ENCODE data around the gene AWAT2.
"Not testable (repeated sequence)": the region's sequence is repeated elsewhere in the genome, so short reads cannot be mapped to it uniquely, and the experiment has no call there.

AWAT2 gene

GRCh38 chrX:70041993-70042392, 7.7 kb downstream of the AWAT2 start:
- no peak for DNase-seq (ENCODE audit: low spot score)

- no peak for DNase-seq (ENCODE audit: low spot score)
Observed at GRCh38 chrX:70039758-70040157, 10.0 kb downstream of the AWAT2 start.

DNA sequence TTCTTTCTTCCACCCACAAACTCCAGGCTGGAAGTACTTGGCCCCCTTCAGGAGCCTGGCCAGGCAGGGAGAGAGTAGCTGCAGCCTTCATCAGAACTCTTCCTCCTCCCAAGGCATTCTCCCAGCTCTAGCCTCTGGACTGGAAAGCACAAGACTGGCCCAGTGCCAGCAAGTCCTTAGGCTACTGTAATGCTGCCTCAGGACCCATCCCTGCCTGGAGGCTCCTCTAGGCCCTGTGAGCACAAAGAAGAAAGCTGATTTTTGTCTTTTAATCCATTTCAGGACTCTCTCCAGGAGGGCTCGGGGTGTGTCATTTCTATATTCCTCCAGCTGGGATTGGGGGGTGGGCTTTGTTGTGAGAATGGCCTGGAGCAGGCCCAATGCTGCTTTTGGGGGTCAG, 10.8 kb downstream of the AWAT2 start:
- DNase-seq (ENCODE audit: low spot score), result no peak

GRCh38 chrX:70038515-70038914, 11.2 kb downstream of the AWAT2 start:
- DNase-seq (ENCODE audit: low spot score), result no peak

- DNase-seq (ENCODE audit: low spot score), result no peak
Observed at GRCh38 chrX:70034646-70035045, 15.1 kb downstream of the AWAT2 start.

DNA sequence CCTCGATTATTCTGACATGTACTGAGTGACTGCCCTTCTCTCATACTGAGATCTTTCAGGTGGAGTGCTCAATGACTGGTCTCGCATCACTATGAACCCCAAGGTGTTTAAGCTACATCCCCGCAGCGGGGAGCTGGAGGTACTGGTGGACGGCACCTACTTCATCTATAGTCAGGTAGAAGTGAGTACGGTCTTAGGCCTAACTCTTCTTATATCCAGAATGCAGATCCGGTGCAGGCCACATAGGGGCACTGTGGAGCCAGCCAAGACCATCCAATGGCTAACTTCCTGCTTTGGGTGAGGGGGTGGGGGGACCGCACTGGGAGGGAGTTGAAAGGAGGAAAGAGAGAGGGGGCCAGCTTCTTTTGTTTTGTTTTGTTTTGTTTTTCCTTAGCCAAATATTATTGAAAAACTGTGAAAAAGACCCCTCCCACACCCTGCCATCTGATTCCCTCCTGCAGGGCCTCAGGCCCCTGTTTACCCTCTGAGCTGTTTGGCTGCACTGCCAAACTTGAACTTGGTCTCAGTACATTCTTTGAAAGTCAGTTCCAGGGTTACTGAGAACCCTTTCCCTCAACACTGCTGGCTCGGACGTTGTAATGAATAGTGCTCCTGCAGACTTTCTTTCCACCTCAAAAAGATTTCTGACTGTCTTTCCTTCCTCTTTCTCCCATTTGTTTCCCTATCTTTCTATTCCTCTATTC, 16.2 kb downstream of the AWAT2 start:
- DNase-seq (ENCODE audit: low spot score), result peak; percentile 40

DNA sequence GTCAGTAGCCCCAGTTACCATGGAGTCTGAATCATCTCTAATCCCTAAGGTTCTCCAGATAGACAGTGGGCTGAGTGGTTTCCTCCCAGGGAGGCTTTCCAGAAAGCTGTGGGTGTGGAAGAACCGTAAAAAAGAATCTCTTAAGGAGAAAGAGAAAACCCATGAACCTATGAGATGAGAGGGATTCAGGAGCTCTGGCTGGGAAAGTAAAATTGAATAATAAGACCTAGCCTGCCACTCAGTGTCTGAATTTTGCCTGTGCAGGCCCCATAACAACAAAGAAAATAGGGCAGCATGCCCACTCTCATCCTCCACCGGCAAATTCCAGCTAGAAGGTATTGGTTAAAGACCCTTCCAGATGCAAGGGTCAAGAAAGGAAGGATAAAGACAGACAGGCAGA, 16.9 kb downstream of the AWAT2 start:
- no peak for DNase-seq (ENCODE audit: low spot score)

DNA sequence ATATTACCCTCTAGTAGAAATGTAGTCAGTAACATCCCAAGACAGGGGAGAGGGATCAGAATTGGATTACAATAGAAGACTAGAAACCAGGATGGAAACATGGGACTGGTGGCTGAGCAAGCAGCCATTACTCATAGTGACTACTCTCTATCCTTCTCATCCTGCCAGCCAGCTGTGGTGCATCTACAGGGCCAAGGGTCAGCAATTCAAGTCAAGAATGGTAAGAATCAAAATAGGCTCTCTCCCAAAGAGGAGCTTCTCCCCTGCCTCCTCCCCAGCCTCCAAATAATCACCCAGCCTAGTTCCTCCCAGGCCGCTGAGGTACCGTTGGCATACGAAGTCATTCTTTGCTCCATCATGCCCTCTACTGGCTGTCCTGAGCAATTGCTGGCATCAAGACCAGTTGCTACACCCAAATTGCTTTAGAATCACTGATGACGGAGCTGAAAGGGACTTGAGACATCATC, 19.4 kb downstream of the AWAT2 start:
- DNase-seq (ENCODE audit: low spot score), result peak; percentile 35

DNA sequence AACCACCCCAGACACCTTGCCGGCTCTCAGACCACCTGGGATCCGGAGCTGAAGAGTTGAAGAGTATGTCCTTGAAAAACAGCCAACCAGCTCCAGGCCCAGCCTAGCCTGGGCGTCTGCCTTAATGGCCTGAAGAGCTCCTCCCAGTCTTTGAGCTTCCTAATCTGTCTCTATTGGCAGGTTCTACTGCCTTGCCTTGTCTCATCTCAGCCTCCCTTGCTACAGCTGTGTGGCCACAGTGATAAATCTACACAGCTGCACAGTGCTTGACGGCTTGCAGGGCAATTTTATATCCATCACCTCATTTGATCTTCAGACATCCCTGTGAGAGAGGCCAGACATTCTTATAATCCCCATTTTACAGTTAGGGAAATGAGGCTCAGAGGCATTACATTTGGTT, 19.9 kb downstream of the AWAT2 start:
- DNase-seq (ENCODE audit: low spot score), result no peak

DNA sequence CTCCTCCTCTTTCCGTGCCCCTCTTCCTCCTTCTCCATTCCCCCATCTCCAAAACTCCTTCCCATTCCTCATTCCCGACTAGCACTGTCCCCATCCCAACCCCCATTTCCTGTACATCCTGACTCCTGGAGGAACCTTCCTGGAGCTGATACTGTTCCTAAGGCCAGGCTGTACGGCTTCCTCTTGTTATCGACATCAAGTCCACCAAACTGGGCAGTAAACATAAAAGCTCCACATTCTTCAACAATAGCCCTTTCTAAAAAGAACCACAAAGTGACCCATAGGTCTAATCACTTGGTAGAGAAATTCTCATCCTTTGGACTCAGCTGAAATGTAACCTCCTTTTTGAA, 22.9 kb downstream of the AWAT2 start:
- no peak for DNase-seq (ENCODE audit: low spot score)

DNA sequence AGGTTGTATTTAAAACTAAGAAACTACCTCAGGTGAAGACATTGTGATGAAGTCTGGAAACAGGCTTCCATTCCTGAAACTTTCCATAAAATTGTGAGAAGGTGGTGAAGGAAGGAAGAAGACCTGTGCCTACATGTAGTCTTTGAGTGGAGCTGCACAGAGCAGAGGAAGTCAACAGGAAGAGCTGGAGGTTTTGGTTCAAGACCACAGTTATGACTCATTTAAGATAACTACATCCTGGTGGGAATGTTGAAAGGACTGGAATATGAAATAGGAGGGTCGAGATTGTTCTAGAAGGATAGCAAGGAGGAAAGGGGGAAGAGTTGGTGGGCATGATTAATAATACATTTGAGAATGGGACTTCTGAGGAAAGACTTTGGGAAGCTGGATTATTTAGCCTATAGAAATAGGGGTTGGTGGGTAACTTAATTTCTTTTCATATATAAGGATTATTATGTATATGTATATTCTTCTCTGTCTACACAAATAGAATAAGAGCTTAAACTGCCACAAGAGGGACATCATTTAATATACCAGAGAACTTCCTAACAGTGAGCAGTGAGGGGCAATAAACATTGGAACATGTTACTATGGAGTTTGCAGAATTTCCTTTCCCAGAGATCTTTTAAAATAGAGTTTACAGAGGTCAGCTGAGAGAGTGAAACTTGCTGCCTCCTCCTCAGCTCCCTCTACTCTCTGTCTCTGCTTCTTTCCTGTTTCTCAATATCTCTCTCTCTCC, 23.5 kb downstream of the AWAT2 start:
- DNase-seq (ENCODE audit: low spot score), result no peak

DNA sequence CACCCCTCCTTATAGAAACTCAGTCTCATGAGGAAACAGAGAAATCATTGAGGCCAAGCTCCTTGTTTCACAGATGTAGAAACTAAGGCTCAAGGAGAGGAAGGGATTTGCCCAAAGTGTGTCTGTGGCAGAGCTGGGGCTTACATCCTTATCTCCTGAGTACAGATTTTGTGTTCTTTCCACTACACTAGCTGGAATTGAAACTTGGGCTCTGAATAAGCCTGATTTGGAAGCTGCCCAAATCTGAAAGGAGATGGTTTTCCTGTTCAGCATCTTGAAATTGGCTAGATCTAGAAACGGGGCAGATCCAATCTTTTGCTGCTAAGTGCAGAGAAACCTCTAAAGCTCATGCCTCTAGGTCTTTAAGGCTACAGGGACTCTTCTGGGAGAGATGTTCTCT, 24.3 kb downstream of the AWAT2 start:
- DNase-seq (ENCODE audit: low spot score), result no peak

DNA sequence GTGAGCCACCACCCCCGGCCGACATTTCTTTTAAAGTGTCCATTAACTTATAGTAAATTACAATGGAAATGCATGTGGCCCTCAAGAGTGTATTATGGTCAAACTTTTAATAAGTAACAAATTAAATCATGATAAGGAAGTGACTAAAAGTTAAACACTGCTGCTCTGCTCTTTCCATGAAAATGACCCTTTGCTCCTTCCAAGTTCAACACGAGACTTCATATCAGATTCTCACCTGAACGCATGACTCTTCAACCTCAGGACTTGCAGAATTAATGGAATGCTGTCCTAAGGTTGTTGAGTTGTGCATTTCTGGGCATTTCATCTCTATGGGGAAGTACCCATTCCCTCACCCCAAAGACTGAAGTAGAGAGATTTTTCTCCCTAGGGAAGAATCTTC, 27.1 kb downstream of the AWAT2 start:
- no peak for DNase-seq (ENCODE audit: low spot score)

DNA sequence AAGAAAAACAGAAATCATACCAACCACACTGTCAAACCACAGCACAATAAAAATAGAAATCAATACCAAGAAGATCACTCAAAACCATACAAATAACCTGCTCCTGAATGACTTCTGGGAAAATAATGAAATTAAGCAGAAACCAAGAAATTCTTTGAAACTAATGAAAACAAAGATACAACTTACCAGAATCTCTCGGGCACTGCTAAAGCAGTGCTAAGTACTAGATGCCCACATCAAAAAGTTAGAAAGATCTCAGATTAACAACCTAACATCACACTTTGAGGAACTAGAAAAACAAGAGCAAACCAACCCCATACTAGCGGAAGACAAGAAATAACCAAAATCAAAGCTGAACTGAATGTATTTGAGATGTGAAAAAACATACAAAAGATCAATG, 33.2 kb downstream of the AWAT2 start:
- no peak for DNase-seq (ENCODE audit: low spot score)

GRCh38 chrX:70013466-70014381, 36.0 kb downstream of the AWAT2 start:
- no peak for DNase-seq (ENCODE audit: low spot score)

DNA sequence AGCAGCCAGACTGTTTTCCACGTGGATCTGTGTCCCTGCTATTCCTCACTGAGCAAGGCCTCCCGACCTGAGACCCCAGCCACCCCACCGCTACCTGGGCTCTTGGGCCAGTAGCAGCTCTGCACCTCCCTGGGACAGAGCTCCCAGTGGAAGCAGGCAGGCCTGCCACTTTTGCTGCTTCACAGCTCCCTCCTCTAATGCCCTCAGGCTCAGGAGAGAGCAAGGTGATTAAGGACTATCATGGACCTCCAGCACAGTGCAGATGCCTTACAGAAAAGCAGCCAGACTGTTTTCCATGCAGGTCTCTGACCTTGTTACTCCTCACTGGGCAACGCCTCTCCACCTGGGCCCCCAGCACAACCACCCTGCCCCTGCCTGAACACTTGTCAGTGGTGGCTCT, 37.0 kb downstream of the AWAT2 start:
- DNase-seq (ENCODE audit: low spot score), result no peak

- no peak for DNase-seq (ENCODE audit: low spot score)
Observed at GRCh38 chrX:70009970-70010369, 39.8 kb downstream of the AWAT2 start.

DNA sequence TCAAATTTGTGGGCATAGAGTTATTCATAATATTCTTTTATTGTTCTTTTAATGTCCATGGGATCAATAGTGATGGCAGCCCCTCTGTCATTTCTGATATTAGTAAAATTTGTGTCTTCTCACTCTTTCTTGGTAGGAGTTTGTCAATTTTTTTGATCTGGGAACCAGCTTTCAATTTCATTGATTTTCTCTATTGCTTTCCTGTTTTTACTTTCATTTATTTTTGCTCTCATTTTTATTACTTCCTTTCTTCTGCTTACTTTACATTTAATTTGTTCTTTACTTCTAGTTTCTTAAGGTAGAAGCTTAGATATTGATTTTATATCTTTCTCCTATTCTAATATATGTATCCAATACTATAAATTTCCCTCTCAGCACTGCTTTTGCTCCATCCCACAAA, 40.7 kb downstream of the AWAT2 start:
- DNase-seq (ENCODE audit: low spot score), result no peak

DNA sequence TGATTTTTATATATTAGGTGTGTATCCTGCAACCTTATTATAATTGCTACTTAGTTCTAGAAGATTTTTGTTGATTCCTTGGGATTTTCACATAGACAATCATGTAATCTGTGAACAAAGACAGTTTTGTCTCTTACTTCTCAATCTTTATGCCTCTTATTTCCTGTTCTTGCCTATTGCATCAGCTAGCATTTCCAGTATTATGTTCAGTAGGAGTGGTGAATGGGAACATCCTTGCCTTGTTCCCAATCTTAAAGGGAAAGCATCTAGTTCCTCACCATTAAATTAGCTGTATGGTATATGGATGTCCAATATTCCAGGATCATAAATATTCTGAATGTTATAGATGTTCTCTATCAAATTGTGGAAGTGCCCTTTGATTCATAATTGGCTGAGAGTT, 41.8 kb downstream of the AWAT2 start:
- no peak for DNase-seq (ENCODE audit: low spot score)

GRCh38 chrX:70001708-70002341, 47.9 kb downstream of the AWAT2 start:
- no peak for DNase-seq (ENCODE audit: low spot score)

DNA sequence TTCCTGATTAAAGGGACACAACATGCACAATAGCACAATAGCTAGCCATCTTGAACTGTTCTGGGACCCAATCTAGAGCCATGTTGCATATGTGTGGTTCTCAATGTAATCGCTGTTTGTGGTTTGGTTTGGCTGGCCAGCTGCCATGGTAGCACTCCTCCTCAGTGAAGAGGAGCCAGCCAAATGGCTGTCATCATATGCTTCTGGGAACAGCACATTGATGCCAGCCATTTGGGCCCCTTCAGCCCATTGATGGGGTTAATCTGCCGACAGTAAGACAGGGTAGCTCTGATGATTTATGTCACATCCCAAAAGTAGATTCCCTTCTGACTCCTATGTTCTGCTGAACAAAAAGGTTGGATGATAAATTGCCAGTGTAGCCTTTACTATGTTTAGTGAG, 48.5 kb downstream of the AWAT2 start:
- DNase-seq (ENCODE audit: low spot score), result no peak

DNA sequence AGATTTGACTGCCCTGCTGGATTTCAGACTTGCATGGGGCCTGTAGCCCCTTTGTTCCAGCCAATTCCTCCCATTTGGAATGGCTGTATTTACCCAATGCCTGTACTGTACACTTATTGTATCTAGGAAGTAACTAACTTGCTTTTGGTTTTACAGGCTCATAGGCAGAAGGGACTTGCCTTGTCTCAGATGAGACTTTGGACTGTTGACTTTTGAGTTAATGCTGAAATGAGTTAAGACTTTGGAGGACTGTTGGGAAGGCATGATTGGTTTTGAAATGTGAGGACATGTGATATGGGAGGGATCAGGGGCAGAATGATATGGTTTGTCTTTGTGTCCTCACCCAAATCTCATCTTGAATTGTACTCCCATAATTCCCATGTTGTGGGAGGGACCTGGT, 51.4 kb downstream of the AWAT2 start:
- DNase-seq (ENCODE audit: low spot score), result not testable (repeated sequence)

Data from HuH-7 (cell line).